Measurements from ENCODE around the gene FAM229A.

Gene FAM229A

GRCh38 chr1:32331549-32331948, 30.7 kb downstream of the FAM229A start:
- DNase-seq (ENCODE audit: low read depth in 2 of 2) = no peak

DNA sequence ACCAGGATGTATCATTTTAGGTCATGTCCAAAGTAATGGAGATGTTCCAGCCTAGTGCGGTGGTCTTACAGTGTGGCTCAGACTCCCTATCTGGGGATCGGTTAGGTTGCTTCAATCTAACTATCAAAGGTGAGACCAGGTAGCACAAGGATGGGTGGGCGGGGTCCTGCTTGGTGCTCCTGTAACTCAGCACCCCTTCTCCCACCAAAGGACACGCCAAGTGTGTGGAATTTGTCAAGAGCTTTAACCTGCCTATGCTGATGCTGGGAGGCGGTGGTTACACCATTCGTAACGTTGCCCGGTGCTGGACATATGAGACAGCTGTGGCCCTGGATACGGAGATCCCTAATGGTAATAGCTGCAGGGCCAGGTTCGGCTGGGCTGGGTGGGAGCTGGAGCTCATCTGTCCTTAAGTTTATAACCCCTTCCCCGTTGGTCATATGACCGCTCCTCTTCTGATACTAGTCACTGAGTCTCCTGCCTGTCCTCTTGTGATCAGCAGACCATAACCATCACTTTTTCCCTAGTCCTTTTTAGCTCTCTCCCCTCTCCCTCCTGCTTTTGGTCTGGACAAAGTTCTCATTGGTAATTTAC, 31.6 kb downstream of the FAM229A start:
- no peak for DNase-seq (ENCODE audit: low read depth in 2 of 2)

DNA sequence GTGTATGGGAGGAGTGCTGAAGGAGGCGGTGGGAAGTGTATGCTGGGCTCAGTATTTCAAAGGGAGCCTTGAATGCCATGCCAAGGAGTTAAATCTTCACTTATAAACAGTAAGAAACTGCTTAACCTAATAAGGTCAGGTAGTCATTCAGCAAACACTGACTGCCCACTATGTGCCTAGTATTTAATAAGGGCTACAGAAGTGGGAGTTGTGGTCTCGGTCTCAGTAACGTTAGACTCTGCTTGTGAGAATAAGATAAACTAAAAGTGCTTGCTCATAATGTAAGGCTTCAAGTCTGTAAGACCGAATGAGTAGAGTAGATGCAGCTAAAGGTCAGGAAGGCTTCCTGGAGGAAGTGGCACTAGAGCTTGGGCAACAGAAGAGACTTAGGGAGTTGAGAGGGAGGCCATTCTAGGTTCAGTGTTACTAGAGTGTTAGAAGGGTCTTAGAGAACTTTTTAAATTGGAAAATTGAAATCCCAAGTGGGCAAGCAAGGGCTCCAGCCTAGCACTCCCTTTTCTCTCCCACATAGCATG, 32.3 kb downstream of the FAM229A start:
- no peak for DNase-seq (ENCODE audit: low read depth in 2 of 2)

DNA sequence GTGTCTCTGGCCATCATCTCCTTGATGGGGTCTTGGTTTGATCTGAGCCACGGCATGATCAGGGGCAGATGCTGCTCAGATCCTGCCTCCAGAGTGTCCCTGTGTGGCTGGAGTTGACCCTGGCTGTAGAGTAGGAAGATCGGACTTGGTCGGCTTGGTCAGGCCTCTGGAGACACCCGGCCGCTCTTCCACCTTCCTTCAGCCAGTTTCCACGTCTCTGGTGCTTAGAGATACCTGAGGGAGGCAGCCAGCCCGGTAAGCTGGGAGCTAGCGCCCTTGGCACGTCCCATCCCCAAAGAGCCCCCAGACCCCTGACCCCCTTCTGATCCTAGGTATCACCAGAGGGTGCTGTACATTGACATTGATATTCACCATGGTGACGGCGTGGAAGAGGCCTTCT, 35.1 kb downstream of the FAM229A start:
- no peak for DNase-seq (ENCODE audit: low read depth in 2 of 2)

DNA sequence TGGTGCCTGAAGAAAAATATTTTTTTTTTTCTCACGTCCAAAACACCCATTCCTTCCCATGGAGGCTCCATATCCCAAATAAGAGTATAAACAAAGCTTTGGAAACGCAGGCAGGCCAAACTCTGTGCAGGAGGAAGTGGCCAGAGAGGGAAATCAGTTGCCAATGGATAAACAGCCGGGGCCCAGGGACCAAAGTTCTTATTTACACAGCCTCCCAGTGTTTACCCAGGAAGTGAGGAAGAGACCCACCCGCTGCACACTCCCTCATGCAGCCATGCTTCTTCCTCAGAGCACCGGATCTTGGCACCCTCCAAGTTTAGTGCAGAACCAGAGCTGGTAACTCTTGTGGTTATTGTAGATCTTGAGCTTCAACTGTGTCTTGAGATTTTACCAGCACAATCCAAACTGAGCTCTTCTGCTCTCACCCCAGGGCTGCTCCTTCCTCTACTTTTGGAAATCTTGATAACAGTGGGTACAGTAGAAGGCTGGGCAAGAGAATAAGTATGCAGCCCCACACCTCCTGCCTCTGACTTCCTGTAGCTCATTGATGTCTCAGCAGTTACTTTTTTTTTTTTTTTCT, 40.5 kb downstream of the FAM229A start:
- no peak for DNase-seq (ENCODE audit: low read depth in 2 of 2)

- no peak for DNase-seq (ENCODE audit: low read depth in 2 of 2)
These were observed 44.0 kb downstream of the FAM229A start for GRCh38 chr1:32318127-32318869.

GRCh38 chr1:32316903-32317277, 45.4 kb downstream of the FAM229A start:
- no peak for DNase-seq (ENCODE audit: low read depth in 2 of 2)

- DNase-seq (ENCODE audit: low read depth in 2 of 2) = no peak
These were observed 50.4 kb downstream of the FAM229A start for GRCh38 chr1:32311709-32312393.
